HPDE6-E6E7 (cell line): ENCODE results near the gene TM9SF1.

Experiments
- DNase-seq: peaks from one replicate; pipeline ENCODE4 v3.0.0; 2011; ENCODE audit warnings: missing footprints; ENCODE audit errors: extremely low spot score

Gene TM9SF1, protein sequence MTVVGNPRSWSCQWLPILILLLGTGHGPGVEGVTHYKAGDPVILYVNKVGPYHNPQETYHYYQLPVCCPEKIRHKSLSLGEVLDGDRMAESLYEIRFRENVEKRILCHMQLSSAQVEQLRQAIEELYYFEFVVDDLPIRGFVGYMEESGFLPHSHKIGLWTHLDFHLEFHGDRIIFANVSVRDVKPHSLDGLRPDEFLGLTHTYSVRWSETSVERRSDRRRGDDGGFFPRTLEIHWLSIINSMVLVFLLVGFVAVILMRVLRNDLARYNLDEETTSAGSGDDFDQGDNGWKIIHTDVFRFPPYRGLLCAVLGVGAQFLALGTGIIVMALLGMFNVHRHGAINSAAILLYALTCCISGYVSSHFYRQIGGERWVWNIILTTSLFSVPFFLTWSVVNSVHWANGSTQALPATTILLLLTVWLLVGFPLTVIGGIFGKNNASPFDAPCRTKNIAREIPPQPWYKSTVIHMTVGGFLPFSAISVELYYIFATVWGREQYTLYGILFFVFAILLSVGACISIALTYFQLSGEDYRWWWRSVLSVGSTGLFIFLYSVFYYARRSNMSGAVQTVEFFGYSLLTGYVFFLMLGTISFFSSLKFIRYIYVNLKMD

DNA sequence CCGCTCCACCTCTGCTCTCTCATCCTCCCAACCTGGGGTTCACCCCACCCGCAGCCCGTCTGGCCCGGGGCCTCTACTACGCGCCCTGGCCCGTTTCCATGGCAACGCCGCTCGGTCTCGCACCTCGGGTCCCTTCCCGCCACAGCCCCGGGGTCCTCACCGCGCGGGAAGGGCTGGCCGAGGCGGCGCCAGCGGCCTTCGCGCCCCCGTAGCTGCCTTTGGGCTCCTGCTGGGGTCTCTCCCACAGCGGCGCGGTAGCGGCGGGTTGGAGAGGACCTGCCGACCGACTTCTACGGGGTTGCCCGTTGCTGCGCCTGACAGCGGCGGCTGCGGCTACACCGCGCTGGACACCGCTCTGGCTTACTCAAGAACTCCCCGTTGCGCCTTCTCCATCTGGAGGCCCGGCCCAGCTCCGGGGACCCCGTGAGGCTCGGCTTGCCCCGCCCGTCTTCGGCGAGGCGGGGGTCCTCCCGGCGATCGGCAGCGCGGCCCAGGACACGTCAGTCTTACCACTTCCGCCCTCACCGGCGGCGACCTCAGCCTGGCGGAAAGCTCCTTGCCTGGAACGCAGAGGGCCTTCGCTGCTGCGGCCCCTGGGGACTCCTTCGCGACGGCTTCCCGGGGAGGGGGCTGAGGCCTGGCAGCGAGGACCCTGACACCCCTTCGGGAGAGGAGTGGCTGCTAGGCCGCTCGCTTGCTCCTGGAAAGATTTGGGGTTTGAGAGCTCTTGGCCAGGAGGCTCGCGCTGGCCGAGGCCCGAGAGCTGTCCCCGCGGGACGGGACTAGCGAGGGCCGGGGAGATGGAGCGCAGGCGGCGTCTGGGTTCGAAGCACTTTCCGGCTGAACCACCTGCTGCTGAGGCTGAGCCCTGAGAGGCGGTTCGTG is at the start of gene TM9SF1:
Gene TM9SF1, minus strand, starts transcription at position 256 of the 885 bp plus-strand sequence. CDS start 422 bp downstream, outside the sequence.
- DNase-seq = peak; percentile 86

DNA sequence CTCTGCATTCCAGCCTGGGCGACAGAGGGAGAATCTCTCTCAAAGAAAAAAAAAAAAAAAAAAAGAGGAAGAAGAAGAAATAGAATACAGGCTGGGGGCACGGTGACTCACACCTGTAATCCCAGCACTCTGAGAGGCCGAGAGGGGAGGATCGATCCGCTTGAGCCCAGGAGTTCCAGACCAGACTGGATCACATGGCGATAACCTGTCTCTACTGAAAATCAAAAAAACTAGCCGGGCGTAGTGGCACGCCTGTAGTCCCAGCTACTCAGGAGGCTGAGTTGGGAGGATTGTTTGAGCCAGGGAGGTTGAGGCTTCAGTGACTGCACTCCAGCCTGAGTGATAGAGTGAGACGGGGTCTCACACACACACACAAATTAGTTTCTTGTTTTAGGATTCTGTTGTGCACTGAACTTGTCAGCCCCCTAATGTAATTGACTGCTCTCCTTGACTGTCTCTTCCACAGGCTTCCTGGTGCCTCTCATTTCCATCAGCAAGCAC is 48.1 kb upstream of the TM9SF1 start:
- DNase-seq = no peak

- DNase-seq = peak; percentile 96
Observed at GRCh38 chr14:24241829-24242443, 46.7 kb upstream of the TM9SF1 start.

DNA sequence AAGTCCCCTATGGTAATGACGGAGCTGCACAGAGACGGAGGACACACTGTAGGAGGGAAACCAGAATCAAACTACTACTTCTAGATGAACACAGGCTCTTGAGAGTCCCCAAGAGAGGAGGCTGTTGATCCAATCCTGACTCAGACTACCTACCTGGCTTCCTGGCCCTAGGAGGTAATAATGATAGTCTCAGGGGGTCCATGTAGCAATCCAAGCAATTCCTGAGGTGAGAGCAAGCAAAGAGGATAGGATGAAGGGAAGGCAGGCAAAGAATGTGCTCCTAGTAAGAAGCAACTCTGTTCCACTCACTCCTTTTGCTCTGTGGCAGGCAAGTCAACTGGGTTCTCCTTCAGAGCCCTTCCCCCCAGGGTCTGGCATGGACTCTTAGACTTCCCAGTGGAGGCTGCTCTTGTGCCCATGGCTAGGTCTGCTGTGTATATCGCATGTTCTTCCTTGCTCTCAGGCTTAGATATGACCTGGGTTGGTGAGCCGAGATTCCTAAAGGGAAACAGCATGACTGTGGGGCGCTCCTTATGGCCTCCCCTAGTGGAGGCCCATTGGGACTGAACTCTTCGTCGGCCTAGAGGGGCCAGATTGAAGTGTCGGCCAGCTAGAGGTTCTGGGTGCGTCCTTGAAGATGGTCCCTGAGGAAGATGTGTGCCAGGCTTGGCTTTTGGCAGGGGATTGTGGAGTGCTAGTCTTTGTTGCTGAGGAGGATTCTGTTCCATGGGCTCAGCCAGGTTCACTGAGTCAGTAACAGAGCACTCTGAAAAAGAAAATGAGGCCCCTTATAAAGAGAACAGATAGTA is 45.1 kb upstream of the TM9SF1 start:
- DNase-seq = no peak

GRCh38 chr14:24238527-24239037 is 43.3 kb upstream of the TM9SF1 start:
- no peak for DNase-seq

GRCh38 chr14:24238123-24238522 is 42.9 kb upstream of the TM9SF1 start:
- DNase-seq = peak; percentile 49

- DNase-seq = no peak
Observed at GRCh38 chr14:24237463-24237955, 42.3 kb upstream of the TM9SF1 start.

DNA sequence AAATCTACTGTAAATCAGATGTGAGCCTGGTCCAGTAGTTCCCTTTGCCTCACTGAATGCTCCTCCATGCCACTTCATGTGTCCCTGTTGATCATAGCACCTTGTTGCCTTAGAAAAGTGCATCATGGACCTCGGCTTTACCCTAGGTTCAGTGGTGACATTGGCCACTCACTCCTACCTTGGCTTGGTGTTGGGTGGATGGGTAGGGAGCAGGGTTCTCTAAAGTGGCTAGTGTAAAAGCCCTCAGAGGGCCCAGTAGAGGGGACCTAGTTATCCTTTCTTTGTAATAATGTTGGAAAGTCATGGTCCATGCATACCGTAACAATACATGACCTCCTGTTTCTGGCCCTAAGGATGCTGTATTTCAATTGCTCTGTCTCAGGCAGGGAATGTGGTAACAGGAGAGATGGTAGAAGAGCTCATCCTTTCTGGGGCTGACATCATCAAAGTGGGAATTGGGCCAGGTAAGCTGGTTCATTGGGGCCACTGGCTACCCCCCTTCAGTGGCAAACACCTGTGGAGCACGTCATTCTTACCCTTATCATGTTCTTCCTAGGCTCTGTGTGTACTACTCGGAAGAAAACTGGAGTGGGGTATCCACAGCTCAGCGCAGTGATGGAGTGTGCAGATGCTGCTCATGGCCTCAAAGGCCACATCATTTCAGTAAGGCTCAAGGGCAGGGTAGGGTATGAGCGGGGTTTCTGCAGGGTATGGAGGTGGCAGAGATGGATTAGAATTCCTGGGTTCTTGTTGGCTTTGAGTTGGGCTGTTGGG is 41.6 kb upstream of the TM9SF1 start:
- DNase-seq = no peak

DNA sequence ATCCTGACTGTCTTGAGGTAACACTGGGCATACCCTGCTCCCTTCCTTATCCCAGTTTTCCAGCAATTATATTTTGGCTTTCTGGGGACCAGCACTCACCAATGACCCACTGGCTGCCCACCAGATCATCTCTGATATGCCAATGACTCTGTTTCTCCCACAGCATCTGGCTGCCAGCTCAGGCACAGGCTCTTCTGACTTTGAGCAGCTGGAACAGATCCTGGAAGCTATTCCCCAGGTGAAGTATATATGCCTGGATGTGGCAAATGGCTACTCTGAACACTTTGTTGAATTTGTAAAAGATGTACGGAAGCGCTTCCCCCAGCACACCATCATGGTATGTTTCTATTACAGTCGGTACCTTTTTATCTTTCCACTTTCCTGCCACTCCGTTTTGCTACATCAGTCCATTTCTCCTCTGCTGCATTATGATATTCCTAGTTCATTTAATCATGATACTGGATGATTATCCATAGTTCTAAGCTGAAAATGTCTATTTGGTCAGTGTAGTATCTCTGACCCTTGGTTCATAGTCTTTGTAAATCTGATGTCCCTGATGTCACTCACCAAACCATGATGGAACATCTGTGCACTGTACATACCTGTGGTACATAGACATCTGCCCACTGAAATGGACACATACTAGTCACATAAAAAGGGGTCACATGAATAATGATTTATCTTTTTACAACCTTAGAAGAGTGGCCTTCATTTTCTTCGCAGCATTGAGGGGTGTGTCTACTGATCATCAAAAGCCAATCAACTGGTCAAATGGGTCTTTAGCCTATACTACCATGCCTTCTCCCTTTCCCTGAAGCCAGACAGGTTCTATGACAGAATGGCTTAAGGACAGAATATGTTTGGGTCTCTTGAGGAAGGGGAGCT is 40.8 kb upstream of the TM9SF1 start:
- DNase-seq = no peak

- no peak for DNase-seq
Observed at GRCh38 chr14:24234095-24235005, 39.1 kb upstream of the TM9SF1 start.

DNA sequence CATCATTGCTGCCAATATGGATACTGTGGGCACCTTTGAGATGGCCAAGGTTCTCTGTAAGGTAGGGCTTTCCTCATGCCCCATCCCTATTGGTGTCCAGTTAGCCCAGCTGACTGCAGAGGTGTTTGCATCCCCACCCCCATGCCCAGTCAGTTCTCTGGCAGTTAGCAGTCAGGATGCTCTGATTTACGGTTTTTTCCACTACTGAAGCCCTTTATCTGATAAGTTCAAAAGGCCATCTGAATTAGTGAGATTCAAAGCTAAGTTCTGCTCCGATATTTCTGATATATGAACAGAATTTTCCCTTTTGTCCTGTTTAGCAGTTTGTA is 38.3 kb upstream of the TM9SF1 start:
- DNase-seq = no peak

DNA sequence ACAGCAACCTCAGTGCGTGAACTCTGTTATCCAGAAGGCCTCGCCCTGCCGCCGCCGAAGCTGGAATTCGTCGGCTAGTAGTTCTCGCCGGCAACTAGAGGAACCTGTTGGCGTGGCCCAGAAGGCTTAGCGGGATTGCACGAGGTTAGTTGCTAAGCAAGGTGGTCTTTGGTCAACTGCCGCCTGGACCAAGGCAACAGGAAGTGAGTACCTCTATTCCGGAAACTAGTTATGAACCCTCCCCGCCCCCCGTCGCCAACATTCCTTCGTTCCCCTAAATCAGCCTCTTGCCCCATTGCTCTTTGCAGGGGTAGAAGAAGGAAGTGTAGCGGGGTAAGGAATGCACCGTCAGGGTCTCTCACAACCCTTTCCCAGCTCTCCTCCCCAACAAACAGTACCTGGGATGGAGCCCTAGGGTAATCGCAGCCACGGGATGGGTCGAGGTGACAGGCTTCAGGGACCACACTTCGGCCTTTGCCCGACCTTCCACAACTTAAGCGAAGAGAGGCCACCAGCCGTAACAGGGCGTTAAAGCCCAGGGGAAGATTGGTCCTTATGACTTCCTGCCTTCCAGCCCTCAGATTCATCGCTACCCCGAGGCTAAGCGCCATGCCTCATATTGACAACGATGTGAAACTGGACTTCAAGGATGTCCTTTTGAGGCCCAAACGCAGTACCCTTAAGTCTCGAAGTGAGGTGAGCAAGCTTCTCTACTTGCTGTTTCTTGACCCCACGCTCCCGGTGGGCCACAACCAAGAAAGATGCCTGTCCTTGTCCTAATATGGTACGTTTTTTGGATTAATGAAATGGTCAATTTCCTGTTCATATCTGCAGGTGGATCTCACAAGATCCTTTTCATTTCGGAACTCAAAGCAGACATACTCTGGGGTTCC is 37.6 kb upstream of the TM9SF1 start, which contains the start of gene GMPR2:
Gene GMPR2, plus strand, starts transcription at position 285 of the 893 bp plus-strand sequence. Its CDS starts 325 bp downstream, at position 610.
- no peak for DNase-seq

DNA sequence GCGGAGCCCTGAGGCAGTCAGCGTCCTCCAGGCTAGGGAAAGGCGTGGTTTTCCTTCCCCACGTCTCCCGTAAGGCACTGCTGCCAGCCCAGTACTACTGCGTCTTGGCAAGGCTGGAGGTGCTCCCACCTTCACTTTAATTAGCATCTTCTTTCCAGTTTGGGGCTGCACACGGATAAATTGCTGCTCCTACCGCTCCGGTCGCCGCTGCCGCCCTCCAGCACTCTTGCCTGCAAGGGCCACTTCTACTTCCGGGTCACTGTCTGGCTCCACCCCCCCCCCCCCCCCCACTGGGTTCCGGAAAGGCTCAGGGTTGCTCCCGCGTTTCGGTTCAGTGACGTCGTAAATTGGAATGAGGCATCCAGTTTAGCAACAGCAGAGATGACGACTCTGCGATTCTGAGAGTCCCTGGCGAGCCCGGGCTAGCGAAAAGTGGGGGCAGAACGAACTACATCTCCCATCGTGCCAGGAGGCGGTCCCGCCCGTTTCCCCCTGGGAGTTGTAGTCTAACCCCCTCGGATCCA is 36.9 kb upstream of the TM9SF1 start, which contains the start of gene NEDD8:
Gene NEDD8, minus strand, starts transcription at position 247 of the 524 bp plus-strand sequence. Its CDS starts 100 bp downstream, at position 147.
- peak; percentile 95 for DNase-seq

- DNase-seq = no peak
Observed at GRCh38 chr14:24231263-24232120, 36.3 kb upstream of the TM9SF1 start.

GRCh38 chr14:24228902-24229301 is 33.7 kb upstream of the TM9SF1 start:
- no peak for DNase-seq
